ENCODE data around the gene STK38.

DNA sequence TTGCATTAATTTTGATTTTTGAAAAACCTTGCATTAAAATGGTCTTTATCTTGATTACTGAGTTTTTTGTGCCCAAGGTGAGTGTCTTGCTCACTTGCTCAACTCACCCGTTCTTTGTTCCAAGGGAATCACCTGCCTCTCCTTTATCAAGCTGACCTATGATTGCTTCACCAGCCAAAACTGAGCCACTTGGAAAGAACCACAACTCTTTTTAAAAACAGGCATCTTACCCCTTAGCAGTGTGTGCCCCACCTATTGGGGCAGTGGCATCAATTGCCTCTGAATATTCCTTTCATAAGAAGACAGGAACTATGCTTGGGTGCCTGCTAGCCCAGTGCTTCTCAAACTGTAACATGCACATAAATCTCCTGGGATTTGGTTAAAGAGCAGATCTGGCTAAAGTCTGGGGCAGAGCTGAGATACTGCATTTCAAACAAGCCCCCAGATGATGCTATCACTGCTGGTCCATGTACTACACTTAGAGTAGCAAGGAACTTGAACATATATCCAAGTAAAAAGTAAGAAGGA, 3.3 kb upstream of the STK38 start:
- TF ChIP-seq CTCF (IDR thresholded peaks at IDR 0.05) (no peak), POLR2A (IDR thresholded peaks at IDR 0.05) (no peak)
